ENCODE results near the gene NAT9.

- TF ChIP-seq POLR2A (IDR thresholded peaks at IDR 0.05; ENCODE audit: low read depth, low read length) (no peak), TAF1 (IDR thresholded peaks at IDR 0.05; ENCODE audit: borderline replicate concordance, low read depth, low read length) (no peak), POLR2AphosphoS5 (IDR thresholded peaks at IDR 0.05; ENCODE audit: low read depth, low read length) (no peak)
Measured at GRCh38 chr17:74782571-74782970, 6.4 kb upstream of the NAT9 start.
